Measurements from ENCODE around the gene NMT1.
A peak's percentile ranks its signal among the peaks of the same experiment; 100 is the strongest.

The NMT1 gene

GRCh38 chr17:45073414-45074070 lies 12.4 kb downstream of the NMT1 start:
- TF ChIP-seq USF1 (IDR thresholded peaks at IDR 0.05), result no peak
- peak; percentile 28; the same call in 1 of the 2 replicates for TF ChIP-seq CEBPB (IDR thresholded peaks at IDR 0.05)

GRCh38 chr17:45077643-45078042 lies 16.5 kb downstream of the NMT1 start:
- no peak for TF ChIP-seq CEBPB (IDR thresholded peaks at IDR 0.05)
- TF ChIP-seq CREB1 (IDR thresholded peaks at IDR 0.05; ENCODE audit: low read depth), result no peak
- TF ChIP-seq TEAD4 (IDR thresholded peaks at IDR 0.05), result no peak

GRCh38 chr17:45081047-45081703 lies 20.1 kb downstream of the NMT1 start:
- TF ChIP-seq TAF1 (IDR thresholded peaks at IDR 0.05; ENCODE audit: low read depth) (no peak), EGR1 (IDR thresholded peaks at IDR 0.05) (no peak), ZBTB7A (IDR thresholded peaks at IDR 0.05; ENCODE audit: low read depth) (no peak), YY1 (IDR thresholded peaks at IDR 0.05; ENCODE audit: low read depth) (no peak), FOXM1 (IDR thresholded peaks at IDR 0.05; ENCODE audit: borderline replicate concordance, low read depth) (no peak), CREB1 (IDR thresholded peaks at IDR 0.05; ENCODE audit: low read depth) (no peak)

GRCh38 chr17:45086391-45086790 lies 25.3 kb downstream of the NMT1 start:
- TF ChIP-seq EGR1 (IDR thresholded peaks at IDR 0.05), result no peak
- TF ChIP-seq REST (IDR thresholded peaks at IDR 0.05; ENCODE audit: low read depth), result no peak

- TF ChIP-seq CREB1 (IDR thresholded peaks at IDR 0.05; ENCODE audit: low read depth) (no peak), REST (IDR thresholded peaks at IDR 0.05; ENCODE audit: low read depth) (no peak), RAD21 (IDR thresholded peaks at IDR 0.05; ENCODE audit: low read depth) (no peak), TEAD4 (IDR thresholded peaks at IDR 0.05) (no peak), TCF12 (IDR thresholded peaks at IDR 0.05; ENCODE audit: low read depth) (no peak), CEBPB (IDR thresholded peaks at IDR 0.05) (no peak), NFIC (IDR thresholded peaks at IDR 0.05) (no peak), YY1 (IDR thresholded peaks at IDR 0.05; ENCODE audit: low read depth) (no peak), ZBTB7A (IDR thresholded peaks at IDR 0.05; ENCODE audit: low read depth) (no peak), EGR1 (IDR thresholded peaks at IDR 0.05) (no peak), USF1 (IDR thresholded peaks at IDR 0.05) (no peak), EP300 (IDR thresholded peaks at IDR 0.05; ENCODE audit: borderline replicate concordance) (no peak), TAF1 (IDR thresholded peaks at IDR 0.05; ENCODE audit: low read depth) (no peak), FOXM1 (IDR thresholded peaks at IDR 0.05; ENCODE audit: borderline replicate concordance, low read depth) (no peak)
- TF ChIP-seq, protein P1, sequence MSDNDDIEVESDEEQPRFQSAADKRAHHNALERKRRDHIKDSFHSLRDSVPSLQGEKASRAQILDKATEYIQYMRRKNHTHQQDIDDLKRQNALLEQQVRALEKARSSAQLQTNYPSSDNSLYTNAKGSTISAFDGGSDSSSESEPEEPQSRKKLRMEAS (IDR thresholded peaks at IDR 0.05), result no peak
Observed at GRCh38 chr17:45086865-45087503, 25.9 kb downstream of the NMT1 start.

- TF ChIP-seq NFIC (IDR thresholded peaks at IDR 0.05) (no peak), REST (IDR thresholded peaks at IDR 0.05; ENCODE audit: low read depth) (no peak), FOXM1 (IDR thresholded peaks at IDR 0.05; ENCODE audit: borderline replicate concordance, low read depth) (no peak), ZBTB7A (IDR thresholded peaks at IDR 0.05; ENCODE audit: low read depth) (no peak), TAF1 (IDR thresholded peaks at IDR 0.05; ENCODE audit: low read depth) (no peak), TEAD4 (IDR thresholded peaks at IDR 0.05) (no peak), CREB1 (IDR thresholded peaks at IDR 0.05; ENCODE audit: low read depth) (no peak), YY1 (IDR thresholded peaks at IDR 0.05; ENCODE audit: low read depth) (no peak), EGR1 (IDR thresholded peaks at IDR 0.05) (no peak), TCF12 (IDR thresholded peaks at IDR 0.05; ENCODE audit: low read depth) (no peak), CEBPB (IDR thresholded peaks at IDR 0.05) (no peak), EP300 (IDR thresholded peaks at IDR 0.05; ENCODE audit: borderline replicate concordance) (no peak), USF1 (IDR thresholded peaks at IDR 0.05) (no peak), RAD21 (IDR thresholded peaks at IDR 0.05; ENCODE audit: low read depth) (no peak)
- TF ChIP-seq, protein P1 (IDR thresholded peaks at IDR 0.05), result no peak
Observed at GRCh38 chr17:45087504-45087975, 26.4 kb downstream of the NMT1 start.
